ENCODE data around the gene CRIM1. TPM values are rescaled to one million over a fixed set of nuclear protein-coding genes. Genes with fewer than 3 reads are reported as not detected.
A peak's percentile ranks its signal among the peaks of the same experiment; 100 is the strongest.

CRIM1 gene
- total RNA-seq, 1 donor from 2014 or later: 158 TPM

GRCh38 chr2:36423172-36423571 lies 67.6 kb downstream of the CRIM1 start:
- Histone ChIP-seq H3K4me3 (no peak overlapping the region), H3K4me1 (peaks cover 12% of the 10 kb centered on the region), H3K27me3 (no peaks in the 10 kb centered on the region), H3K36me3 (no peaks in the 10 kb centered on the region), H3K9me3 (no peaks in the 10 kb centered on the region), H3K27ac (no peak overlapping the region)
- intact Hi-C loops (cut with DNase I): no loop called here
- DNase-seq (no peak), ATAC-seq (peak; percentile 38)
- no peak for TF ChIP-seq CTCF (IDR thresholded peaks at IDR 0.05)

GRCh38 chr2:36423619-36424120 lies 68.1 kb downstream of the CRIM1 start:
- ATAC-seq: no peak
- Histone ChIP-seq H3K27me3 (no peaks in the 10 kb centered on the region), H3K27ac (no peak overlapping the region), H3K4me1 (peaks cover 12% of the 10 kb centered on the region), H3K4me3 (no peak overlapping the region), H3K36me3 (no peaks in the 10 kb centered on the region), H3K9me3 (no peaks in the 10 kb centered on the region)
- intact Hi-C loops (cut with DNase I): no loop called here
- DNase-seq: no peak
- no peak for TF ChIP-seq CTCF (IDR thresholded peaks at IDR 0.05)

GRCh38 chr2:36425608-36426355 lies 70.2 kb downstream of the CRIM1 start:
- intact Hi-C loops (cut with DNase I): no loop called here
- Histone ChIP-seq H3K27me3 (no peaks in the 10 kb centered on the region), H3K9me3 (no peaks in the 10 kb centered on the region), H3K4me3 (no peak overlapping the region), H3K4me1 (peaks cover 7% of the 10 kb centered on the region), H3K36me3 (no peaks in the 10 kb centered on the region), H3K27ac (no peak overlapping the region)
- ATAC-seq (no peak), DNase-seq (no peak)
- TF ChIP-seq CTCF (IDR thresholded peaks at IDR 0.05): no peak

- ATAC-seq (peak; percentile 40), DNase-seq (no peak)
- H3K27ac ChIP-seq: no peak overlapping the region
- no peaks in the 10 kb centered on the region for H3K27me3 ChIP-seq
- no peaks in the 10 kb centered on the region for H3K9me3 ChIP-seq
- no peak overlapping the region for H3K4me3 ChIP-seq
- intact Hi-C loops (cut with DNase I): no loop called here
- H3K36me3 ChIP-seq: no peaks in the 10 kb centered on the region
- no peak for TF ChIP-seq CTCF (IDR thresholded peaks at IDR 0.05)
- H3K4me1 ChIP-seq: peaks cover 14% of the 10 kb centered on the region
Measured at GRCh38 chr2:36427790-36428243, 72.2 kb downstream of the CRIM1 start.

GRCh38 chr2:36430549-36430948 lies 75.0 kb downstream of the CRIM1 start:
- intact Hi-C loops (cut with DNase I): no loop called here
- peaks cover 20% of the 10 kb centered on the region for H3K4me1 ChIP-seq
- no peaks in the 10 kb centered on the region for H3K27me3 ChIP-seq
- TF ChIP-seq CTCF (IDR thresholded peaks at IDR 0.05): no peak
- ATAC-seq (no peak), DNase-seq (no peak)
- H3K9me3 ChIP-seq: no peaks in the 10 kb centered on the region
- no peak overlapping the region for H3K27ac ChIP-seq
- no peak overlapping the region for H3K4me3 ChIP-seq
- H3K36me3 ChIP-seq: no peaks in the 10 kb centered on the region
